Measurements from ENCODE around the gene C19orf33.

Gene C19orf33

DNA sequence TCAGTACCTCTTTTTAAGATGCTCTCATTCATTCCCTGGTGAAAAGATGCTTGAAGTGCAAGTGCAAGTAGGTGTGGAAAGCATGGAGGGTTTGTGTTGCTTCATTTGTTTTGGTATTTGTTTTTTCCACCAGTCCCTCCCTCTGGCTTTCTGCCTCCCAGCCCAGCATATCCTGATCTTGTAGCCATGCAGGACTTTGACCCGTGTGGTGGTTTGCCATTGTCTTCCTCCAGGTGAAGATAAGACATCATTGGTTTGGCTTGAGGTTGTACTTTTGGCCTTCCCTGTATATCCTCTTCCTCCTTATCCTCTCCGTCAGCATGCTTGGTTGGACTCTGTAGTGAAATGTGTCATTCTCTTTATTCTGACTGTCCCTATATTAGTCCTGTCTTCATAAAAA lies 30.6 kb upstream of the C19orf33 start:
- DNase-seq (ENCODE audit: low spot score), result no peak
- TF ChIP-seq, protein P1, sequence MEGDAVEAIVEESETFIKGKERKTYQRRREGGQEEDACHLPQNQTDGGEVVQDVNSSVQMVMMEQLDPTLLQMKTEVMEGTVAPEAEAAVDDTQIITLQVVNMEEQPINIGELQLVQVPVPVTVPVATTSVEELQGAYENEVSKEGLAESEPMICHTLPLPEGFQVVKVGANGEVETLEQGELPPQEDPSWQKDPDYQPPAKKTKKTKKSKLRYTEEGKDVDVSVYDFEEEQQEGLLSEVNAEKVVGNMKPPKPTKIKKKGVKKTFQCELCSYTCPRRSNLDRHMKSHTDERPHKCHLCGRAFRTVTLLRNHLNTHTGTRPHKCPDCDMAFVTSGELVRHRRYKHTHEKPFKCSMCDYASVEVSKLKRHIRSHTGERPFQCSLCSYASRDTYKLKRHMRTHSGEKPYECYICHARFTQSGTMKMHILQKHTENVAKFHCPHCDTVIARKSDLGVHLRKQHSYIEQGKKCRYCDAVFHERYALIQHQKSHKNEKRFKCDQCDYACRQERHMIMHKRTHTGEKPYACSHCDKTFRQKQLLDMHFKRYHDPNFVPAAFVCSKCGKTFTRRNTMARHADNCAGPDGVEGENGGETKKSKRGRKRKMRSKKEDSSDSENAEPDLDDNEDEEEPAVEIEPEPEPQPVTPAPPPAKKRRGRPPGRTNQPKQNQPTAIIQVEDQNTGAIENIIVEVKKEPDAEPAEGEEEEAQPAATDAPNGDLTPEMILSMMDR (IDR thresholded peaks at IDR 0.05; ENCODE audit: extremely low read depth, insufficient read depth, missing control alignments), result no peak
- in situ Hi-C loops (cut with MboI; ENCODE audit: low pct_unique_long_range_greater_than_20kb, low sequenced_read_pairs, unreplicated experiment), result no loop called here

DNA sequence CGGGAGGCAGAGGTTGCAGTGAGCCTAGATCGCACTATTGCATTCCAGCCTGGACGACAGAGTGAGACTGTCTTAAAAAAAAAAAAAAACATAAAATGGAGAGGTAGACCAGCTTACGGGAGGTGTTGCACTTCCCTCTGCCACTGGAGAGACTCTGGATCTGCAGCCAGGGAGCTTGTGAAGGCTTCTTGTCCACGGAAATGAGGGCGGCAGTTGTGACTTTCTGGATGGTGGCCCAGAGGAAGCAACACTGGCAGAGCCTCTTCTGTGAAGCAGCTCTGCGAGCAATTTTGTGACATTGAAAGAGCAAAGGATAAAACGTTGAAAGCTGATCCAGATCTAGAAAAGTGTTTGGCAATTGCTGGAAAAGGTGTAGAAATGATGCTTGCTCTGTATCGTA lies 29.3 kb upstream of the C19orf33 start:
- in situ Hi-C loops (cut with MboI; ENCODE audit: low pct_unique_long_range_greater_than_20kb, low sequenced_read_pairs, unreplicated experiment), result no loop called here
- TF ChIP-seq, protein P1 (IDR thresholded peaks at IDR 0.05; ENCODE audit: extremely low read depth, insufficient read depth, missing control alignments), result no peak
- DNase-seq (ENCODE audit: low spot score), result no peak

DNA sequence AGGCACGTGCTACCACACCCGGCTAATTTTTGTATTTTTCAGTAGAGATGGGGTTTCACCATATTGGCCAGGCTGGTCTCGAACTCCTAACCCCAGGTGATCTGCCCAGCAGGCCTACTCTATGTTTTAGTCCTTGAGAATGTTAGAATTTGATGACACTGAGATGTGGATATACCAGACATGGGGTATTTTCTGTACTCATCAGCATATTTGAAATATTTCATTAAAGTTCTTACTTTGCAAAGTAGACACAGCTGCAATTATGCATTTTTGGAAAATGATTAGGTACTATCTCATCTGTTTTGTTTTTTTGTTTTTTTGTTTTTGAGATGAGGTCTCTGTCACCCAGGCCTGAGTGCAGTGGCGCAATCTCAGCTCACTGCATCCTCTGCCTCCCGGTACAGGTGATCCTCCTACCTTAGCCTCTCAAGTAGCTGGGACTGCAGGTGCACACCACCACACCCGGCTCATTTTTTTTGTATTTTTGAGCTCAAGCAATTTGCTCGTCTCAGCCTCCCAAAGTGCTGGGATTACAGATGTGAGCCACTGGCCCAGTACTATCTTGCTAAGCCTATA lies 27.0 kb upstream of the C19orf33 start:
- in situ Hi-C loops (cut with MboI; ENCODE audit: low pct_unique_long_range_greater_than_20kb, low sequenced_read_pairs, unreplicated experiment), result no loop called here
- DNase-seq (ENCODE audit: low spot score), result no peak

DNA sequence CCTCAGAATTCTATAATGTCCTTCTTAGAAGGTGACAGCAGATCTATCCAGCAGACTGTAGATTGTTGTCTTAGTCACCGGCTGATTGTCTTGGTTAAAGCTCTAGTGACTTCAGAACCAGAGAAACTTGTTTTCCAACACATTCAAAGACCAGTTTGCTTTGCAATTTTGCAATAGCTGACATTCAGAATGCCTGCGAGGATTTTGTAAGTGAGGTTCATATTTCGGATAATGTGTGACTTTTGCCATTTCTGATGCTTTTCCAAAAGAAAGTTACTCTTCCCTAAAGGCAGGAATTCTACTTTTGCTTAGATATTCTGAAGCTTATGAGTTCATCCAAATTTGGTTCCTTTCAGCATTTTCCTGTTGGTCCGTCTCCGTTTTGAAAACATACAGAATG lies 26.5 kb upstream of the C19orf33 start:
- in situ Hi-C loops (cut with MboI; ENCODE audit: low pct_unique_long_range_greater_than_20kb, low sequenced_read_pairs, unreplicated experiment), result no loop called here
- TF ChIP-seq, protein P1 (IDR thresholded peaks at IDR 0.05; ENCODE audit: extremely low read depth, insufficient read depth, missing control alignments), result no peak
- DNase-seq (ENCODE audit: low spot score), result no peak

More for the DNA sequence above, 27.0 kb upstream of the C19orf33 start:
- TF ChIP-seq, protein P1 (IDR thresholded peaks at IDR 0.05; ENCODE audit: extremely low read depth, insufficient read depth, missing control alignments), result no peak

DNA sequence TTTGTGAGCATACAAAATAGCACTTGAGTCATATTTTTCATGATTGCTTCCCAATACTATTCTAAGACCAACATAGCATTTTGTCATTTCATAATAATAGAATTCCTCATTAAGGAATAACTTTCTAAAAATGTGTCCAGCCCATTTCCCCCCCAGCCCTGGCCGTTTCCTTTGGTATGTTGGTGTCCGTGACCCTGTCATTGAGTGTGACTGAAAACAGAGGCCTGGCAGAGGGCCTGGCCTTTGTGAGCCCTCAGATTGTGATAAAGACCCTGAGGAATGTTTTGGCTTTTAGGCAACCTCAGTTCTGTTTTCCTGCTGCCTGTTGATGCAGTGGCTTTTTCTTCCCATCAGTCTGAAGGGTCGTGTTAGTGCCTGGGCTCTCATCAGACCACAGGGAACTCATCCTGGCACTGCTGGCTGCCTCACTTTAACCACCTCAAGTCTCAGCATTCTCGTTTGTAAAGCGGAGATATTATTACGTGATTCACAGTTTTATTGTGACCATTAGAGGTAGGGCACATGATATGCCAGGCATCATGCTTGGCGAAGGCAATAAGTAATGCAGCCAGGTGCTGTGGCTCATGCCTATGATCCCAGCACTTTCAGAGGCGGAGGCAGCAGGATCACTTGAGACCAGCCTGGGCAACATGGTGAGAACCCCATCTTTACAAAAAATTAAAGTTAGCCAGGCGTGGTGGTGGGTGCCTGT lies 25.9 kb upstream of the C19orf33 start:
- TF ChIP-seq, protein P1 (IDR thresholded peaks at IDR 0.05; ENCODE audit: extremely low read depth, insufficient read depth, missing control alignments), result no peak

DNA sequence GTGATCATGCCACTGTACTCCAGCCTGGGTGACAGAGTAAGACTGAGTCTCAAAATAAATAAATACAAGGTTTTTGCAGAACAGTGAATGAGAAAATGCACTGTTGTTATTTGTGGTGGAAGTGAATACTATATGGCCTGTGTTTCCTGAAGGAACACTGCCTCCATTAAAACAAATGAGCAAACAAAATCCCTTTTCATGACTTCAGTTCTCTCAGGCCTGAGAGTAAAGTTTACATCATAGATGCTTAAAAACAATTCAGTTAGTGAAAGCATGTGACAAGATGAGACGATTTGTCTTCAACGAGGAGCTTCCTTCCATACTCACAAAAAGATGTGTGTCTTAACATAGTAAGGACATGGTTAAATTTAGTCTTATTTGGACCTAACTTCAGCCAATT lies 25.3 kb upstream of the C19orf33 start:
- in situ Hi-C loops (cut with MboI; ENCODE audit: low pct_unique_long_range_greater_than_20kb, low sequenced_read_pairs, unreplicated experiment), result no loop called here
- TF ChIP-seq, protein P1 (IDR thresholded peaks at IDR 0.05; ENCODE audit: extremely low read depth, insufficient read depth, missing control alignments), result no peak

More for the DNA sequence above, 25.9 kb upstream of the C19orf33 start:
- in situ Hi-C loops (cut with MboI; ENCODE audit: low pct_unique_long_range_greater_than_20kb, low sequenced_read_pairs, unreplicated experiment), result no loop called here
- DNase-seq (ENCODE audit: low spot score), result no peak

More for the DNA sequence above, 25.3 kb upstream of the C19orf33 start:
- no peak for DNase-seq (ENCODE audit: low spot score)

Measured in GM13977 (cell line).